IMR-90 (cell line): Measurements from ENCODE around the gene MRPS10. TPM values are rescaled to one million over a fixed set of nuclear protein-coding genes. Genes with fewer than 3 reads are reported as not detected.

Source experiments
- ATAC-seq: fragments of 200-7000 bp; cut with Tn5 transposase; 2 replicates; pipeline ENCODE4 v1.9.1; 2020; ENCODE audit warnings: low read depth, mild to moderate bottlenecking, moderate library complexity
- BruUV-seq: library from RNA; stranded (reverse); fragments of 400-500 nt; replicated peaks from 2 replicates; lab custom pipeline; 2021; lab: Mats Ljungman, UMichigan
- CTCF ChIA-PET: fragments of 300-600 bp; formaldehyde crosslinking; extraction: SDS; loops from one replicate; lab custom pipeline; 2021; ENCODE audit warnings: antibody characterized with exemption; lab: Yijun Ruan, JAX
- POLR2A ChIA-PET: fragments of 300-600 bp; sonication (Branson Sonifier 250); formaldehyde crosslinking; loops from one replicate; lab custom pipeline; 2022; ENCODE audit warnings: antibody characterized with exemption; ENCODE audit not compliant: unreplicated experiment; lab: Charles Lee
- DNase-seq: peaks from one replicate; pipeline ENCODE4 v3.0.0; 2013
- H2AFZ ChIP-seq: replicated peaks from 2 replicates; pipeline ENCODE3; 2013; ENCODE audit warnings: low read length, mild to moderate bottlenecking; ENCODE audit not compliant: poor library complexity
- H2AK5ac ChIP-seq: 2 replicates; pipeline ENCODE4 v1.6.1; 2013; ENCODE audit warnings: low read depth, low read length, inconsistent platforms
- H2AK9ac ChIP-seq: replicated peaks from 2 replicates; pipeline ENCODE3; 2013; ENCODE audit warnings: mild to moderate bottlenecking, low read depth, low read length, moderate library complexity; ENCODE audit not compliant: poor library complexity
- H2BK120ac ChIP-seq: 2 replicates; pipeline ENCODE4 v1.6.1; 2013; ENCODE audit warnings: low read depth, low read length, inconsistent platforms
- H2BK15ac ChIP-seq: 3 replicates; pipeline ENCODE4 v1.6.1; 2013; ENCODE audit warnings: low read depth, low read length, inconsistent platforms
- H2BK20ac ChIP-seq: 2 replicates; pipeline ENCODE4 v1.6.1; 2013; ENCODE audit warnings: low read depth, mild to moderate bottlenecking, inconsistent platforms, low read length, moderate library complexity
- H2BK5ac ChIP-seq: 2 replicates; pipeline ENCODE4 v1.6.1; 2013; ENCODE audit warnings: mild to moderate bottlenecking, low read depth, low read length, inconsistent platforms; ENCODE audit not compliant: poor library complexity, severe bottlenecking
- H3K14ac ChIP-seq: replicated peaks from 2 replicates; pipeline ENCODE4 v1.6.1; 2013; ENCODE audit warnings: low read depth, low read length, inconsistent platforms
- H3K18ac ChIP-seq: 2 replicates; pipeline ENCODE4 v1.6.1; 2013; ENCODE audit warnings: low read depth, low read length, control low read depth
- H3K23ac ChIP-seq: 2 replicates; pipeline ENCODE4 v1.6.1; 2013; ENCODE audit warnings: low read depth, low read length, inconsistent platforms
- H3K27ac ChIP-seq: 2 replicates; pipeline ENCODE4 v1.5.1; 2013; ENCODE audit warnings: mild to moderate bottlenecking, control low read depth, low read length; ENCODE audit not compliant: insufficient read depth
- H3K27me3 ChIP-seq: 2 replicates; pipeline ENCODE4 v1.6.1; 2013; ENCODE audit warnings: low read length; ENCODE audit not compliant: control insufficient read depth, insufficient read depth
- H3K36me3 ChIP-seq: 2 replicates; pipeline ENCODE4 v1.6.1; 2013; ENCODE audit warnings: low read length, mixed read lengths; ENCODE audit not compliant: control insufficient read depth, insufficient read depth
- H3K4ac ChIP-seq: 2 replicates; pipeline ENCODE4 v1.6.1; 2013; ENCODE audit warnings: low read depth, low read length, inconsistent platforms
- H3K4me1 ChIP-seq: 2 replicates; pipeline ENCODE4 v1.6.1; 2013; ENCODE audit warnings: low read length, mixed read lengths; ENCODE audit not compliant: control insufficient read depth, insufficient read depth
- H3K4me2 ChIP-seq: 2 replicates; pipeline ENCODE4 v1.6.1; 2013; ENCODE audit warnings: low read depth, mild to moderate bottlenecking, control low read depth, low read length, moderate library complexity
- H3K4me3 ChIP-seq: 2 replicates; pipeline ENCODE4 v1.5.1; 2013; ENCODE audit warnings: low read depth, mild to moderate bottlenecking, control low read depth, low read length, moderate library complexity; ENCODE audit not compliant: insufficient read depth
- H3K56ac ChIP-seq: 2 replicates; pipeline ENCODE4 v1.6.1; 2013; ENCODE audit warnings: low read length, inconsistent platforms; ENCODE audit not compliant: insufficient read depth; ENCODE audit errors: extremely low read depth
- H3K79me1 ChIP-seq, 2 experiments: 2 replicates each; pipeline ENCODE4 v1.6.1; 2013; ENCODE audit warnings: low read length in 2 of 2, inconsistent platforms in 1 of 2, low read depth in 1 of 2
- H3K9ac ChIP-seq: 2 replicates; pipeline ENCODE4 v1.6.1; 2013; ENCODE audit warnings: low read depth, low read length, control low read depth
- H3K9me1 ChIP-seq: 2 replicates; pipeline ENCODE4 v1.6.1; 2013; ENCODE audit warnings: low read length, inconsistent platforms; ENCODE audit not compliant: insufficient read depth
- H3K9me3 ChIP-seq: 2 replicates; pipeline ENCODE4 v1.6.1; 2013; ENCODE audit warnings: low read length; ENCODE audit not compliant: control insufficient read depth, insufficient read depth
- H4K20me1 ChIP-seq: 2 replicates; pipeline ENCODE4 v1.6.1; 2013; ENCODE audit warnings: low read length, inconsistent platforms; ENCODE audit not compliant: insufficient read depth
- H4K5ac ChIP-seq: 2 replicates; pipeline ENCODE4 v1.6.1; 2013; ENCODE audit warnings: mild to moderate bottlenecking, low read depth, low read length, control low read depth
- H4K8ac ChIP-seq, 2 experiments: 2 replicates each; pipeline ENCODE4 v1.6.1; 2013; ENCODE audit warnings: low read depth in 2 of 2, low read length in 2 of 2, control low read depth in 1 of 2, inconsistent platforms in 1 of 2
- H4K91ac ChIP-seq: 2 replicates; pipeline ENCODE4 v1.6.1; 2013; ENCODE audit warnings: low read depth, low read length, inconsistent platforms; ENCODE audit not compliant: insufficient read depth
- BHLHE40 ChIP-seq: fragments of 150-350 bp; IDR thresholded peaks from 2 replicates; pipeline ENCODE4 v1.6.1; 2016; ENCODE audit warnings: mild to moderate bottlenecking, low read depth, low read length
- CEBPB ChIP-seq: IDR thresholded peaks from 2 replicates; pipeline ENCODE4 v1.6.1; 2012; ENCODE audit warnings: low read depth, low read length, improper control_type of control experiment
- CHD1 ChIP-seq: IDR thresholded peaks from 2 replicates; pipeline ENCODE4 v1.6.1; 2012; ENCODE audit warnings: low read depth, low read length, improper control_type of control experiment
- MAFK ChIP-seq: IDR thresholded peaks from 2 replicates; pipeline ENCODE4 v1.6.1; 2012; ENCODE audit warnings: low read depth, low read length, improper control_type of control experiment
- MAZ ChIP-seq: IDR thresholded peaks from 2 replicates; pipeline ENCODE4 v1.6.1; 2012; ENCODE audit warnings: low read depth, mild to moderate bottlenecking, low read length, improper control_type of control experiment, moderate library complexity, borderline replicate concordance
- NFE2L2 ChIP-seq: fragments of 150-350 bp; IDR thresholded peaks from 2 replicates; pipeline ENCODE4 v1.6.1; 2016; ENCODE audit warnings: low read depth, mild to moderate bottlenecking, low read length
- POLR2A ChIP-seq: IDR thresholded peaks from 2 replicates; pipeline ENCODE4 v1.6.1; 2012; ENCODE audit warnings: mild to moderate bottlenecking, low read depth, low read length
- RAD21 ChIP-seq: IDR thresholded peaks from 2 replicates; pipeline ENCODE4 v1.6.1; 2012; ENCODE audit warnings: low read length, improper control_type of control experiment
- RCOR1 ChIP-seq: IDR thresholded peaks from 2 replicates; pipeline ENCODE4 v1.6.1; 2012; ENCODE audit warnings: mild to moderate bottlenecking, low read length, improper control_type of control experiment; ENCODE audit not compliant: insufficient replicate concordance
- SMC3 ChIP-seq: fragments of 150-350 bp; IDR thresholded peaks from 2 replicates; pipeline ENCODE4 v1.6.1; 2016; ENCODE audit warnings: low read depth, mild to moderate bottlenecking, antibody characterized with exemption, low read length, moderate library complexity
- WGBS, 2 experiments: methylation state at CpG; one replicate each; pipeline versions ENCODE4 v1.1.5 to v1.1.7; 2013; ENCODE audit warnings: missing lambda C conversion rate in 2 of 2; ENCODE audit not compliant: insufficient read length in 1 of 2; ENCODE audit errors: extremely low coverage in 2 of 2; 5-methylcytosine and 5-hydroxymethylcytosine counted together
- dilution Hi-C: fragments of 300-500 bp; cut with HindIII; formaldehyde crosslinking; loops from one replicate; pipeline ENCODE4 v1.14.3; 2018; ENCODE audit warnings: low sequenced_read_pairs; ENCODE audit not compliant: unreplicated experiment
- in situ Hi-C: fragments of 300-500 bp; cut with MboI; formaldehyde crosslinking; loops from 3 replicates; pipeline ENCODE4 v1.14.3; 2019; ENCODE audit warnings: low sequenced_read_pairs, inconsistent platforms, mixed read lengths
- intact Hi-C: fragments of 100-400 bp; cut with micrococcal nuclease; formaldehyde crosslinking; loops from 2 replicates; pipeline ENCODE4 v1.10.0; 2022
- polyA plus RNA-seq, 3 experiments: library from polyadenylated mRNA; depleted of rRNA; stranded (reverse); fragments of >200 nt; gene quantifications; 2 replicates each; pipeline ENCODE4 v1.2.3, GENCODE V29; 2012; ENCODE audit warnings: low replicate concordance in 1 of 3
- total RNA-seq: library from RNA; depleted of rRNA; stranded (reverse); fragments of >200 nt; gene quantifications from 2 replicates; pipeline ENCODE4 v1.2.3, GENCODE V29; 2012

Gene MRPS10
- total and polyA plus RNA-seq, 2 of the 4 experiments (the other 2 are of a cell fraction) = 28.5 to 47.0 TPM

DNA sequence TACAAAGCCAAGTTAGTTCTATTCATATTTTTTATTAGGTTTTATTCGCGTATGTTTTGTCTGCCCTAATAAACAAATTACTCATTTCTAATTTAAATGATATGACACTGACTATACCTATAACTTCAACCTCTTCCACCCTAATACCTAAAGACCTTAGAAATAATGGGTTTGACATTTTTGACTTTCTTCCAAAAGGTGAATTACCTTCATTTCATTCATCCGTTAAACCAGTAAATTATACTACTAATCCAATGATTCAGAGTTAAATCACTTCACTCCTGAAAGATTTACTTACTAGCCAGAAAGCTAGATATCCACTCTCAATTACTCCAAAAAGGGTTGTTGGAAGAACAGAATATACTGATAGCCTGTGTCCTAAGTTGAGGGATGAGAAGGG, 5.2 kb downstream of the MRPS10 start:
- Histone ChIP-seq H3K4me3 (no peak overlapping the region), H2AFZ (no peak overlapping the region), H4K91ac (no peak overlapping the region), H3K4me1 (peaks cover 2% of the 10 kb centered on the region; the same call in 1 of the 2 replicates), H4K20me1 (no peaks in the 10 kb centered on the region; the same call in 1 of the 2 replicates), H4K8ac (no peak overlapping the region), H3K27ac (no peak overlapping the region), H2BK5ac (no peak overlapping the region), H4K5ac (no peak overlapping the region), H3K23ac (no peak overlapping the region), H3K4ac (no peak overlapping the region), H2AK9ac (no peak overlapping the region), H3K9me1 (no peaks in the 10 kb centered on the region), H3K79me1 (peaks cover 16 to 31% of the 10 kb centered on the region in 2 experiments; a peak in 2 of 4 replicates), H2BK120ac (no peak overlapping the region), H3K18ac (no peak overlapping the region), H2BK15ac (no peak overlapping the region), H3K27me3 (no peaks in the 10 kb centered on the region), H3K4me2 (no peak overlapping the region), H3K9me3 (no peaks in the 10 kb centered on the region), H2BK20ac (no peak overlapping the region), H2AK5ac (no peak overlapping the region), H3K36me3 (peaks cover 20% of the 10 kb centered on the region), H3K14ac (no peak overlapping the region), H3K9ac (no peak overlapping the region), H3K56ac (no peak overlapping the region)
- TF ChIP-seq SMC3 (no peak), BHLHE40 (no peak), POLR2A (no peak), MAFK (no peak), NFE2L2 (no peak), MAZ (no peak), CHD1 (no peak), RCOR1 (no peak), CEBPB (no peak), RAD21 (no peak)
- no peak for ATAC-seq
- dilution Hi-C loops = no loop called here
- in situ Hi-C loops = loop anchor here (5.0 kb wide), 1 partner anchor 135 kb away; no protein-coding TSS in a partner anchor
- ChIA-PET POLR2A (interaction anchor here (0.6 kb wide), 1 partner anchor 206 kb away, joined by 3 read pairs; no protein-coding TSS in a partner anchor), CTCF (interaction anchor here (3.4 kb wide), 1 partner anchor 335 kb away, joined by 18 read pairs; no protein-coding TSS in a partner anchor)
- no TSS peak for BruUV-seq
- WGBS, 2 experiments = no CpG with 5 or more reads among the region's 3 CpGs
- no peak for DNase-seq
- intact Hi-C loops = loop anchor here (10.0 kb wide), 1 partner anchor 428 kb away; the partner anchor contains the start of genes PRICKLE4 and TOMM6
